ENCODE data around the gene SOCS1. TPM values are rescaled to one million over a fixed set of nuclear protein-coding genes. Genes with fewer than 3 reads are reported as not detected.

Gene SOCS1
- polyA plus RNA-seq, 1 donor from 2014 or later, result not detected

GRCh38 chr16:11234884-11235702 lies 20.9 kb downstream of the SOCS1 start:
- Histone ChIP-seq H3K9me3 (ENCODE audit: low read length) (no peaks in the 10 kb centered on the region), H3K9ac (ENCODE audit: low read length) (no peak overlapping the region), H3K79me2 (replicated peaks; ENCODE audit: insufficient read depth, low read length) (no peaks in the 10 kb centered on the region), H3K36me3 (ENCODE audit: insufficient read depth, low read length) (no peaks in the 10 kb centered on the region), H2AFZ (ENCODE audit: low read depth, low read length) (no peak overlapping the region), H3K27ac (ENCODE audit: low read length) (no peak overlapping the region), H3K9me2 (ENCODE audit: insufficient read depth, low read length) (no peaks in the 10 kb centered on the region), H3K27me3 (ENCODE audit: insufficient read depth, low read depth, low read length) (no peaks in the 10 kb centered on the region), H3K4me3 (ENCODE audit: low read length) (no peak overlapping the region), H4K20me1 (ENCODE audit: insufficient read depth) (no peaks in the 10 kb centered on the region), H3F3A (ENCODE audit: insufficient read depth, low read length, poor library complexity, severe bottlenecking) (no peaks in the 10 kb centered on the region), H3K4me2 (ENCODE audit: low read length) (no peak overlapping the region)
- TF ChIP-seq RAD21 (conservative IDR thresholded peaks at IDR 0.05), result no peak
- TF ChIP-seq EZH2 (IDR thresholded peaks at IDR 0.05; ENCODE audit: borderline replicate concordance, insufficient read depth, low read length, poor library complexity, severe bottlenecking), result no peak
- no peak for TF ChIP-seq TAF1 (IDR thresholded peaks at IDR 0.05; ENCODE audit: low read depth)
- TF ChIP-seq MXI1 (conservative IDR thresholded peaks at IDR 0.05; ENCODE audit: poor library complexity, severe bottlenecking), result no peak
- TF ChIP-seq, protein P1, sequence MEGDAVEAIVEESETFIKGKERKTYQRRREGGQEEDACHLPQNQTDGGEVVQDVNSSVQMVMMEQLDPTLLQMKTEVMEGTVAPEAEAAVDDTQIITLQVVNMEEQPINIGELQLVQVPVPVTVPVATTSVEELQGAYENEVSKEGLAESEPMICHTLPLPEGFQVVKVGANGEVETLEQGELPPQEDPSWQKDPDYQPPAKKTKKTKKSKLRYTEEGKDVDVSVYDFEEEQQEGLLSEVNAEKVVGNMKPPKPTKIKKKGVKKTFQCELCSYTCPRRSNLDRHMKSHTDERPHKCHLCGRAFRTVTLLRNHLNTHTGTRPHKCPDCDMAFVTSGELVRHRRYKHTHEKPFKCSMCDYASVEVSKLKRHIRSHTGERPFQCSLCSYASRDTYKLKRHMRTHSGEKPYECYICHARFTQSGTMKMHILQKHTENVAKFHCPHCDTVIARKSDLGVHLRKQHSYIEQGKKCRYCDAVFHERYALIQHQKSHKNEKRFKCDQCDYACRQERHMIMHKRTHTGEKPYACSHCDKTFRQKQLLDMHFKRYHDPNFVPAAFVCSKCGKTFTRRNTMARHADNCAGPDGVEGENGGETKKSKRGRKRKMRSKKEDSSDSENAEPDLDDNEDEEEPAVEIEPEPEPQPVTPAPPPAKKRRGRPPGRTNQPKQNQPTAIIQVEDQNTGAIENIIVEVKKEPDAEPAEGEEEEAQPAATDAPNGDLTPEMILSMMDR (IDR thresholded peaks at IDR 0.05; ENCODE audit: poor library complexity, severe bottlenecking), result no peak
- TF ChIP-seq SMC3 (conservative IDR thresholded peaks at IDR 0.05; ENCODE audit: poor library complexity), result no peak
- no peak for TF ChIP-seq EP300 (conservative IDR thresholded peaks at IDR 0.05; ENCODE audit: poor library complexity, severe bottlenecking)
- TF ChIP-seq REST (IDR thresholded peaks at IDR 0.05; ENCODE audit: borderline replicate concordance), result no peak
- no peak for TF ChIP-seq POLR2AphosphoS5 (IDR thresholded peaks at IDR 0.05)

DNA sequence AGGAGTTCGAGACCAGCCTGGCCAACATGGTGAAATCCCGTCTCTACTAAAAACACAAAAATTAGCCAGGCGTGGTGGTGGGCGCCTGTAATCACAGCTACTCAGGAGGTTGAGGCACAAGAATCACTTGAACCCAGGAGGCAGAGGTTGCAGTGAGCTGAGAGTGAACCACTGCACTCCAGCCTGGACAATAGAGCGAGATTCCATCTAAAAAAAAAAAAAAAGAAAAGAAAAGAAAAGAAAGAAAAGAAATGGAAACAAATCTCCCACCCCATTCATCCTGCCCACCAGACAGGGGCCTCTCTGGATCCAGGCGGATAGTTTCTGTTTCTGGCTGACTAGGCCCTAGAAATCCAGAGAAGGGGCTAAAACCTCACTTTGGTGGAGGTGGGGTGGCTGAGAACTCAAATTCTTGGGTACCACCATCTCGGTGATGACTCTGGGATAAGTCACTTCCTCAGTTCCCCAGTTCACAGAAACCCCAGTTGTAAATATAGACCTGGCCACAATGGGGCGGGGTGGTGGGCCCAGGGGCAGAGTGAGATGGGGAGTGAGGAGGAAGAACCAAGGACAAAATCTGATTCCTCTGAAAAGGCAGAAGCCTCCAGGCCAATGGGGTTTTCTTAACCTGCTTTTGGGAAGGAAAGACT lies 22.2 kb downstream of the SOCS1 start:
- Histone ChIP-seq H3K9me3 (ENCODE audit: low read length) (no peaks in the 10 kb centered on the region), H3K9me2 (ENCODE audit: insufficient read depth, low read length) (no peaks in the 10 kb centered on the region), H3F3A (ENCODE audit: insufficient read depth, low read length, poor library complexity, severe bottlenecking) (no peaks in the 10 kb centered on the region), H3K4me3 (ENCODE audit: low read length) (no peak overlapping the region), H2AFZ (ENCODE audit: low read depth, low read length) (no peak overlapping the region), H3K36me3 (ENCODE audit: insufficient read depth, low read length) (no peaks in the 10 kb centered on the region), H4K20me1 (ENCODE audit: insufficient read depth) (no peaks in the 10 kb centered on the region), H3K27ac (ENCODE audit: low read length) (no peak overlapping the region), H3K79me2 (replicated peaks; ENCODE audit: insufficient read depth, low read length) (no peaks in the 10 kb centered on the region), H3K4me2 (ENCODE audit: low read length) (no peak overlapping the region), H3K27me3 (ENCODE audit: insufficient read depth, low read depth, low read length) (no peaks in the 10 kb centered on the region), H3K9ac (ENCODE audit: low read length) (no peak overlapping the region)
- no peak for TF ChIP-seq TAF1 (IDR thresholded peaks at IDR 0.05; ENCODE audit: low read depth)
- no peak for TF ChIP-seq REST (IDR thresholded peaks at IDR 0.05; ENCODE audit: borderline replicate concordance)
- TF ChIP-seq, protein P1 (IDR thresholded peaks at IDR 0.05; ENCODE audit: poor library complexity, severe bottlenecking), result no peak
- no peak for TF ChIP-seq EZH2 (IDR thresholded peaks at IDR 0.05; ENCODE audit: borderline replicate concordance, insufficient read depth, low read length, poor library complexity, severe bottlenecking)
- TF ChIP-seq SMC3 (conservative IDR thresholded peaks at IDR 0.05; ENCODE audit: poor library complexity), result no peak
- TF ChIP-seq POLR2AphosphoS5 (IDR thresholded peaks at IDR 0.05), result no peak
- no peak for TF ChIP-seq EP300 (conservative IDR thresholded peaks at IDR 0.05; ENCODE audit: poor library complexity, severe bottlenecking)
- no peak for TF ChIP-seq RAD21 (conservative IDR thresholded peaks at IDR 0.05)
- no peak for TF ChIP-seq MXI1 (conservative IDR thresholded peaks at IDR 0.05; ENCODE audit: poor library complexity, severe bottlenecking)
